ENCODE measurements around the gene SPPL2B. TPM values are rescaled to one million over a fixed set of nuclear protein-coding genes. Genes with fewer than 3 reads are reported as not detected.

Gene SPPL2B
- total RNA-seq, 6 donors from 2014 or later = 38.3 to 268 (median 61.7) TPM

GRCh38 chr19:2320939-2321338 is 7.5 kb upstream of the SPPL2B start:
- DNase-seq = peak in 1 of 2 donors; percentile 66
- TF ChIP-seq CTCF (IDR thresholded peaks at IDR 0.05) = no peak
- no peak for TF ChIP-seq POLR2A (IDR thresholded peaks at IDR 0.05)
- TF ChIP-seq POLR2AphosphoS5 (IDR thresholded peaks at IDR 0.05) = no peak
- no peak for TF ChIP-seq EP300 (IDR thresholded peaks at IDR 0.05)
- peaks cover 0 to 51% (median 35%) of the 10 kb centered on the region in 4 donors for H3K36me3 ChIP-seq
- H3K9me3 ChIP-seq = peaks cover 0 to under 1% (median 0%) of the 10 kb centered on the region in 4 donors
- no peaks in the 10 kb centered on the region for H3K27me3 ChIP-seq
- 91 to 93% methylated on average over 8 to 11 of the region's 12 CpGs for WGBS, 2 donors
- peaks cover 0 to 12% (median 2%) of the 10 kb centered on the region in 4 donors for H3K4me1 ChIP-seq
- no peak overlapping the region for H3K27ac ChIP-seq
- H3K4me3 ChIP-seq = no peak overlapping the region
- ATAC-seq (ENCODE audit: low FRiP score in 2 of 2) = no peak

GRCh38 chr19:2321565-2322283 is 6.8 kb upstream of the SPPL2B start:
- no peaks in the 10 kb centered on the region for H3K9me3 ChIP-seq
- peaks cover 0 to 52% (median 35%) of the 10 kb centered on the region in 4 donors for H3K36me3 ChIP-seq
- 88 to 90% methylated on average over 19 to 31 of the region's 39 CpGs for WGBS, 2 donors
- peak in 1 of 2 donors; percentile 74 for DNase-seq
- no peak for ATAC-seq (ENCODE audit: low FRiP score in 2 of 2)
- no peak overlapping the region for H3K27ac ChIP-seq
- peaks cover 0 to 15% (median 3%) of the 10 kb centered on the region in 4 donors for H3K4me1 ChIP-seq
- TF ChIP-seq POLR2AphosphoS5 (IDR thresholded peaks at IDR 0.05) = no peak
- TF ChIP-seq POLR2A (IDR thresholded peaks at IDR 0.05) = no peak
- TF ChIP-seq CTCF (IDR thresholded peaks at IDR 0.05) = no peak
- no peak for TF ChIP-seq EP300 (IDR thresholded peaks at IDR 0.05)
- no peaks in the 10 kb centered on the region for H3K27me3 ChIP-seq
- no peak overlapping the region for H3K4me3 ChIP-seq

GRCh38 chr19:2323707-2324106 is 4.8 kb upstream of the SPPL2B start:
- ATAC-seq (ENCODE audit: low FRiP score in 2 of 2) (no peak), DNase-seq (no peak)
- Histone ChIP-seq H3K4me3 (no peak overlapping the region), H3K36me3 (peaks cover 0 to 52% (median 35%) of the 10 kb centered on the region in 4 donors), H3K27ac (no peak overlapping the region), H3K9me3 (no peaks in the 10 kb centered on the region), H3K27me3 (no peaks in the 10 kb centered on the region), H3K4me1 (peaks cover 10 to 28% (median 15%) of the 10 kb centered on the region in 4 donors)
- TF ChIP-seq POLR2A (IDR thresholded peaks at IDR 0.05) (no peak), CTCF (IDR thresholded peaks at IDR 0.05) (no peak), EP300 (IDR thresholded peaks at IDR 0.05) (no peak), POLR2AphosphoS5 (IDR thresholded peaks at IDR 0.05) (no peak)
- 90 to 91% methylated on average over 19 of the region's 19 CpGs for WGBS, 2 donors

GRCh38 chr19:2324220-2324948 is 4.1 kb upstream of the SPPL2B start:
- Histone ChIP-seq H3K4me3 (no peak overlapping the region), H3K36me3 (peaks cover 0 to 52% (median 35%) of the 10 kb centered on the region in 4 donors), H3K27me3 (no peaks in the 10 kb centered on the region), H3K27ac (no peak overlapping the region), H3K9me3 (no peaks in the 10 kb centered on the region), H3K4me1 (peaks cover 15 to 34% (median 19%) of the 10 kb centered on the region in 4 donors)
- DNase-seq = peak in 1 of 2 donors; percentile 71
- 88 to 90% methylated on average over 31 to 32 of the region's 34 CpGs for WGBS, 2 donors
- ATAC-seq (ENCODE audit: low FRiP score in 2 of 2) = no peak
- TF ChIP-seq CTCF (IDR thresholded peaks at IDR 0.05) (no peak), POLR2A (IDR thresholded peaks at IDR 0.05) (no peak), POLR2AphosphoS5 (IDR thresholded peaks at IDR 0.05) (no peak), EP300 (IDR thresholded peaks at IDR 0.05) (no peak)

All from upper lobe of left lung (tissue), 6 donors.